ENCODE data around the gene RTN4R.

- TF ChIP-seq EP300 (IDR thresholded peaks at IDR 0.05) (no peak), CTCF (IDR thresholded peaks at IDR 0.05) (no peak), POLR2A (IDR thresholded peaks at IDR 0.05) (no peak)
These were observed 24.6 kb upstream of the RTN4R start for GRCh38 chr22:20292673-20293232.
